ENCODE data around the gene PLIN3. TPM values are rescaled to one million over a fixed set of nuclear protein-coding genes. Genes with fewer than 3 reads are reported as not detected.

PLIN3 gene
- total RNA-seq (2014; rRNA removed; shearing (Covaris generic)): 81.3 and 95.7 TPM in 2 replicates
- 115 TPM in 2 replicates for total RNA-seq (2022)
- percentile 58 among the genes with signal in this experiment for Bru-seq, nascent RNA
- BruChase-seq, experiment 1, labeled RNA remaining after a 6-hour chase: percentile 66 among the genes with signal in this experiment
- BruChase-seq, experiment 2, labeled RNA remaining after a 2-hour chase: percentile 63 among the genes with signal in this experiment
- long read RNA-seq, transcript PLIN3-202 (8 exons, 1,535 nt): minor isoform, 17 of 590 reads
- long read RNA-seq, transcript PLIN3-201 (8 exons, 2,333 nt): major isoform, 494 of 590 reads
- long read RNA-seq, partial matches to known transcripts: 37 of 590 reads
- long read RNA-seq, other reads (novel, unspliced or antisense): 40 of 590 reads

GRCh38 chr19:4867534-4868285 is at the start of gene PLIN3:
Gene PLIN3, minus strand, starts transcription at chr19:4867667. Its CDS starts 6,273 bp downstream, at chr19:4861394.
- no peaks in the 10 kb centered on the region for H3K9me2 ChIP-seq (ENCODE audit: insufficient read depth, low read length)
- intact Hi-C loops (cut with micrococcal nuclease; ENCODE audit: unreplicated experiment): loop anchor here (10.0 kb wide), 1 partner anchor 97 kb away; the partner anchor contains the start of gene KDM4B
- H2AFZ ChIP-seq (ENCODE audit: low read length): peak within 1 kb of the TSS; percentile 31; the same call in 1 of the 2 replicates
- H3K4me1 ChIP-seq (ENCODE audit: insufficient read depth, low read length, poor library complexity, severe bottlenecking): peaks cover 51% of the 10 kb centered on the region
- no peaks in the 10 kb centered on the region for H4K20me1 ChIP-seq (ENCODE audit: insufficient read depth, low read length)
- peak within 1 kb of the TSS; percentile 78 for H3K4me3 ChIP-seq (ENCODE audit: low read depth, low read length, poor library complexity, severe bottlenecking)
- ChIA-PET POLR2A (interaction anchor here (0.6 to 1.8 kb wide), 4 partner anchors 8 to 735 kb away, joined by 3 read pairs; no protein-coding TSS in a partner anchor), CTCF (ENCODE audit: unreplicated experiment) (interaction anchor here (0.6 to 0.7 kb wide), 2 partner anchors 74 to 76 kb away, joined by 3 read pairs; partner anchors contain the start of gene FEM1A)
- peak within 1 kb of the TSS; percentile 63 for H3K27ac ChIP-seq (ENCODE audit: low read depth, low read length, poor library complexity, severe bottlenecking)
- BruUV-seq (replicated peaks): no TSS peak
- peak; percentile 95 for DNase-seq (ENCODE audit: low spot score)
- H3K4me2 ChIP-seq (ENCODE audit: low read length): peak within 1 kb of the TSS; percentile 92
- TF ChIP-seq CTCF (conservative IDR thresholded peaks at IDR 0.05; ENCODE audit: low read length) (no peak), EZH2phosphoT487 (IDR thresholded peaks at IDR 0.05; ENCODE audit: borderline replicate concordance, low read depth, low read length) (no peak)
- peaks cover 8% of the 10 kb centered on the region for H3K36me3 ChIP-seq (ENCODE audit: insufficient read depth, low read length)
- no peaks in the 10 kb centered on the region for H3K9me3 ChIP-seq (ENCODE audit: low read length)
- H3K79me2 ChIP-seq (ENCODE audit: insufficient read depth, low read depth, low read length): peaks cover 34% of the 10 kb centered on the region

- intact Hi-C loops (cut with micrococcal nuclease; ENCODE audit: unreplicated experiment): no loop called here
- CTCF ChIA-PET (ENCODE audit: unreplicated experiment): no interaction called here
Measured at GRCh38 chr19:4916292-4917082, 49.0 kb upstream of the PLIN3 start.

More at GRCh38 chr19:4916292-4917082, 49.0 kb upstream of the PLIN3 start:
- no peak overlapping the region for H3K4me3 ChIP-seq (ENCODE audit: low read depth, low read length, poor library complexity, severe bottlenecking)
- no peak overlapping the region for H3K27ac ChIP-seq (ENCODE audit: low read depth, low read length, poor library complexity, severe bottlenecking)
- peaks cover 16% of the 10 kb centered on the region for H3K4me1 ChIP-seq (ENCODE audit: insufficient read depth, low read length, poor library complexity, severe bottlenecking)
- H3K9me3 ChIP-seq (ENCODE audit: low read length): no peaks in the 10 kb centered on the region
- no peaks in the 10 kb centered on the region for H3K9me2 ChIP-seq (ENCODE audit: insufficient read depth, low read length)
- POLR2A ChIA-PET: interaction anchor here (0.6 kb wide), 1 partner anchor 63 kb away, joined by 4 read pairs; no protein-coding TSS in a partner anchor
- H3K79me2 ChIP-seq (ENCODE audit: insufficient read depth, low read depth, low read length): peaks cover 99% of the 10 kb centered on the region
- DNase-seq (ENCODE audit: low spot score): no peak
- peaks cover 23% of the 10 kb centered on the region for H4K20me1 ChIP-seq (ENCODE audit: insufficient read depth, low read length)
- BruUV-seq (replicated peaks): no TSS peak
- H3K36me3 ChIP-seq (ENCODE audit: insufficient read depth, low read length): peaks cover 100% of the 10 kb centered on the region
- no peak overlapping the region for H2AFZ ChIP-seq (ENCODE audit: low read length)
- TF ChIP-seq EZH2phosphoT487 (IDR thresholded peaks at IDR 0.05; ENCODE audit: borderline replicate concordance, low read depth, low read length): no peak
- TF ChIP-seq CTCF (conservative IDR thresholded peaks at IDR 0.05; ENCODE audit: low read length): no peak
- no peak overlapping the region for H3K4me2 ChIP-seq (ENCODE audit: low read length)
